GM18870 (cell line): Measurements from ENCODE around the gene KCNQ1.

ENCODE experiments used
- ATAC-seq: cut with Tn5 transposase; IDR thresholded peaks from one replicate; pipeline ENCODE4 v1.9.1; 2021; ENCODE audit warnings: moderate library complexity; ENCODE audit not compliant: unreplicated experiment

KCNQ1 gene

GRCh38 chr11:2691355-2691761 is 246.6 kb downstream of the KCNQ1 start:
- no peak for ATAC-seq

GRCh38 chr11:2691991-2692875 is 247.4 kb downstream of the KCNQ1 start:
- ATAC-seq: no peak

- ATAC-seq: no peak
Observed at GRCh38 chr11:2693271-2694261, 248.8 kb downstream of the KCNQ1 start.

- no peak for ATAC-seq
Observed at GRCh38 chr11:2694495-2694894, 249.7 kb downstream of the KCNQ1 start.

- no peak for ATAC-seq
Observed at GRCh38 chr11:2694995-2695939, 250.5 kb downstream of the KCNQ1 start.

GRCh38 chr11:2696455-2696854 is 251.6 kb downstream of the KCNQ1 start:
- no peak for ATAC-seq

GRCh38 chr11:2697866-2698265 is 253.1 kb downstream of the KCNQ1 start:
- no peak for ATAC-seq

- no peak for ATAC-seq
Observed at GRCh38 chr11:2698386-2699184, 253.8 kb downstream of the KCNQ1 start.

GRCh38 chr11:2699185-2699530 is 254.3 kb downstream of the KCNQ1 start:
- no peak for ATAC-seq

GRCh38 chr11:2699531-2700414 is 255.0 kb downstream of the KCNQ1 start, which contains the start of gene KCNQ1OT1:
Gene KCNQ1OT1, minus strand, starts transcription at chr11:2699994.
- peak; percentile 73 for ATAC-seq

- ATAC-seq: peak; percentile 17
Observed at GRCh38 chr11:2700415-2701211, 255.8 kb downstream of the KCNQ1 start.

GRCh38 chr11:2701230-2701629 is 256.4 kb downstream of the KCNQ1 start:
- no peak for ATAC-seq

GRCh38 chr11:2701898-2702434 is 257.2 kb downstream of the KCNQ1 start:
- no peak for ATAC-seq

GRCh38 chr11:2702771-2703362 is 258.1 kb downstream of the KCNQ1 start:
- ATAC-seq: no peak

GRCh38 chr11:2703363-2704141 is 258.7 kb downstream of the KCNQ1 start:
- ATAC-seq: no peak

GRCh38 chr11:2704356-2704755 is 259.5 kb downstream of the KCNQ1 start:
- no peak for ATAC-seq
